Trophoblast cell (in vitro differentiated cells and primary cell): Measurements from ENCODE around the gene NUFIP1.
"Not testable (repeated sequence)": the region's sequence is repeated elsewhere in the genome, so short reads cannot be mapped to it uniquely, and the experiment has no call there.

Experiments
- DNase-seq, 2 donors: peaks; one replicate each; pipeline ENCODE4 v3.0.0-alpha.2; 2016
- H2AFZ ChIP-seq: 2 replicates; pipeline ENCODE4 v1.6.1; 2013; ENCODE audit warnings: low read length, moderate library complexity, mild to moderate bottlenecking; ENCODE audit not compliant: insufficient read depth, poor library complexity
- H2AK5ac ChIP-seq: 2 replicates; pipeline ENCODE4 v1.6.1; 2013; ENCODE audit warnings: mild to moderate bottlenecking, low read length
- H2BK120ac ChIP-seq: 2 replicates; pipeline ENCODE4 v1.6.1; 2013; ENCODE audit warnings: low read length, mild to moderate bottlenecking, moderate library complexity; ENCODE audit not compliant: insufficient read depth, poor library complexity
- H2BK12ac ChIP-seq: 2 replicates; pipeline ENCODE4 v1.6.1; 2013; ENCODE audit warnings: mild to moderate bottlenecking, low read length, moderate library complexity
- H2BK5ac ChIP-seq: 2 replicates; pipeline ENCODE4 v1.6.1; 2013; ENCODE audit warnings: low read length, low read depth, moderate library complexity, mild to moderate bottlenecking; ENCODE audit not compliant: poor library complexity
- H3K14ac ChIP-seq: 2 replicates; pipeline ENCODE4 v1.6.1; 2013; ENCODE audit warnings: mild to moderate bottlenecking, low read length
- H3K18ac ChIP-seq: 2 replicates; pipeline ENCODE4 v1.6.1; 2013; ENCODE audit warnings: mild to moderate bottlenecking, low read length
- H3K23ac ChIP-seq: 2 replicates; pipeline ENCODE4 v1.6.1; 2013; ENCODE audit warnings: low read length
- H3K27ac ChIP-seq: 2 replicates; pipeline ENCODE4 v1.5.1; 2013; ENCODE audit warnings: low read depth, mild to moderate bottlenecking, inconsistent platforms, low read length, moderate library complexity
- H3K27me3 ChIP-seq: 2 replicates; pipeline ENCODE4 v1.6.1; 2013; ENCODE audit warnings: inconsistent platforms, mild to moderate bottlenecking, low read length, moderate library complexity; ENCODE audit not compliant: insufficient read depth
- H3K36me3 ChIP-seq, 2 experiments: 1 replicate in 1 of 2; 2 replicates in 1 of 2; pipeline ENCODE4 v1.6.1; 2013; ENCODE audit warnings: low read length in 2 of 2, mild to moderate bottlenecking in 2 of 2, moderate library complexity in 1 of 2; ENCODE audit not compliant: insufficient read depth in 2 of 2, control insufficient read depth in 1 of 2
- H3K4ac ChIP-seq: 2 replicates; pipeline ENCODE4 v1.6.1; 2013; ENCODE audit warnings: low read depth, mild to moderate bottlenecking, low read length, moderate library complexity
- H3K4me1 ChIP-seq, 2 experiments: 1 replicate in 1 of 2; 2 replicates in 1 of 2; pipeline ENCODE4 v1.6.1; 2013; ENCODE audit warnings: low read length in 2 of 2, mild to moderate bottlenecking in 2 of 2, moderate library complexity in 1 of 2; ENCODE audit not compliant: insufficient read depth in 2 of 2, control insufficient read depth in 1 of 2
- H3K4me2 ChIP-seq: 2 replicates; pipeline ENCODE4 v1.6.1; 2013; ENCODE audit warnings: inconsistent platforms, mild to moderate bottlenecking, low read length, moderate library complexity
- H3K4me3 ChIP-seq: 2 replicates; pipeline ENCODE4 v1.5.1; 2013; ENCODE audit warnings: mild to moderate bottlenecking, low read depth, low read length, inconsistent platforms
- H3K79me1 ChIP-seq: one replicate; pipeline ENCODE4 v1.6.1; 2013; ENCODE audit warnings: low read length
- H3K79me2 ChIP-seq: 2 replicates; pipeline ENCODE4 v1.6.1; 2013; ENCODE audit warnings: low read length, mild to moderate bottlenecking; ENCODE audit not compliant: control insufficient read depth, insufficient read depth, poor library complexity
- H3K9ac ChIP-seq: 2 replicates; pipeline ENCODE4 v1.6.1; 2013; ENCODE audit warnings: mild to moderate bottlenecking, low read length
- H3K9me3 ChIP-seq: 2 replicates; pipeline ENCODE4 v1.6.1; 2013; ENCODE audit warnings: low read depth, mild to moderate bottlenecking, control low read depth, inconsistent platforms, low read length; ENCODE audit not compliant: insufficient read depth
- H4K12ac ChIP-seq: 2 replicates; pipeline ENCODE4 v1.6.1; 2013; ENCODE audit warnings: low read depth, mild to moderate bottlenecking, low read length, moderate library complexity
- H4K8ac ChIP-seq: 2 replicates; pipeline ENCODE4 v1.6.1; 2013; ENCODE audit warnings: low read depth, mild to moderate bottlenecking, low read length, moderate library complexity
- H4K91ac ChIP-seq: one replicate; pipeline ENCODE4 v1.6.1; 2013; ENCODE audit warnings: low read depth, mild to moderate bottlenecking, low read length, moderate library complexity
- WGBS: extraction: QIAGEN DNeasy Blood & Tissue Kit; methylation state at CpG from one replicate; pipeline ENCODE4 v1.1.7; 2013; ENCODE audit warnings: missing lambda C conversion rate; ENCODE audit not compliant: insufficient read length, insufficient coverage; ENCODE audit errors: extremely low coverage; 5-methylcytosine and 5-hydroxymethylcytosine counted together

Gene NUFIP1

DNA sequence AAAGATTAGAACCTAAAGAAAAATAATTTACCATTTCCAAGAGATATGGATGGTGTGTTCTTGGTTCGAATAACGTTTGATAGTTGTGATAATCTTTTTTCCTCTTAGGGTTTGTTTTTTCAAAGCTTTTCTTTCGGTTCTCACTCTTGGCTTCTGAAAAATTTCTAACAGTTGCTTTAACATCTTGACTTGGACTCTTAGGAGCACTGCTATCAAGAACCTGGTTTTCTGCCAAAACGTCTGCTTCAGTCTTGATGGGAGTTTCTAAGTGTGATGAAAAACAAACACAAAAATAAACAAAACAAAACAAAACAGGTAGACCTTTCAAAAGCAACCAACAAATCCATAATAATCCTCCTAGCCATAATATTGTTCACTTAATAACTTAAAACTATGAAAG lies 45.9 kb downstream of the NUFIP1 start:
- not testable (repeated sequence) for H3K4me3 ChIP-seq, H3K4me2 ChIP-seq, H3K79me1 ChIP-seq, H2AFZ ChIP-seq, H2BK12ac ChIP-seq, H3K27me3 ChIP-seq, H3K18ac ChIP-seq, H3K27ac ChIP-seq, H2BK120ac ChIP-seq, H4K91ac ChIP-seq, DNase-seq, H3K23ac ChIP-seq, H3K9ac ChIP-seq, H3K79me2 ChIP-seq, H3K36me3 ChIP-seq, H3K4me1 ChIP-seq, H4K12ac ChIP-seq, H3K4ac ChIP-seq, H2BK5ac ChIP-seq, H2AK5ac ChIP-seq, H3K14ac ChIP-seq, H3K9me3 ChIP-seq, H4K8ac ChIP-seq
- no CpG with 5 or more reads among the region's 4 CpGs for WGBS

GRCh38 chr13:44938854-44939253 lies 50.4 kb downstream of the NUFIP1 start:
- no peaks in the 10 kb centered on the region for H3K27me3 ChIP-seq
- H3K79me1 ChIP-seq: no peaks in the 10 kb centered on the region
- no peak overlapping the region for H4K8ac ChIP-seq
- H3K9me3 ChIP-seq: no peaks in the 10 kb centered on the region
- no peak overlapping the region for H3K4me2 ChIP-seq
- H3K23ac ChIP-seq: no peak overlapping the region
- no peak overlapping the region for H3K9ac ChIP-seq
- no peak overlapping the region for H3K14ac ChIP-seq
- H3K4ac ChIP-seq: no peak overlapping the region
- no peak overlapping the region for H3K27ac ChIP-seq
- no CpG with 5 or more reads among the region's 2 CpGs for WGBS
- no peak overlapping the region for H4K91ac ChIP-seq
- no peak overlapping the region for H3K18ac ChIP-seq
- H3K36me3 ChIP-seq: peaks cover 0 to 2% of the 10 kb centered on the region in 2 experiments
- H2BK12ac ChIP-seq: no peak overlapping the region
- no peak overlapping the region for H2AFZ ChIP-seq
- no peak overlapping the region for H4K12ac ChIP-seq
- H3K79me2 ChIP-seq: no peaks in the 10 kb centered on the region
- H2AK5ac ChIP-seq: no peak overlapping the region
- no peaks in the 10 kb centered on the region for H3K4me1 ChIP-seq
- no peak overlapping the region for H2BK5ac ChIP-seq
- DNase-seq: no peak
- no peak overlapping the region for H2BK120ac ChIP-seq
- no peak overlapping the region for H3K4me3 ChIP-seq

DNA sequence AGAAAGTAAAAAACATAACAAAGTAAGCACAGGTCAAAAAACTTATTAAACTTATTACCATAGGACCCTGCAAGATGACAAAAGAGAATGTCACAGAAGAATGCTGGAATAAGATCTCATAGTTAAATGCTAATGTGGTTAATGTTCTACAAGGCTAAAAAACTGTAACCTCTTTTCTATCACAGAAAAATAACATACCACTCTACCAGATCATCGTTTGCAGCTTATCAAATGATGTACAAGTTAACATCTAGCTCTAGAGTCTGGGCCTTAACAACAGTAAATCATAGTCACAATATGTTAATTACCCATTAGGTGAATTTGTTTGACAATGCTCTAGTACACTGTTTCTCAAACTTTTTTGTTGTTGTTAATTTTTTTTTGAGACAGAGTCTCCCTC lies 53.0 kb downstream of the NUFIP1 start:
- Histone ChIP-seq H3K23ac (no peak overlapping the region), H2BK12ac (no peak overlapping the region), H3K18ac (no peak overlapping the region), H3K4me1 (peaks cover 0 to 5% of the 10 kb centered on the region in 2 experiments), H3K4me3 (no peak overlapping the region), H3K79me1 (no peaks in the 10 kb centered on the region), H3K14ac (no peak overlapping the region), H3K9me3 (no peaks in the 10 kb centered on the region), H2AFZ (no peak overlapping the region), H3K27me3 (no peaks in the 10 kb centered on the region), H3K79me2 (no peaks in the 10 kb centered on the region), H3K9ac (no peak overlapping the region), H2AK5ac (no peak overlapping the region), H3K27ac (no peak overlapping the region), H3K4me2 (no peak overlapping the region), H2BK120ac (no peak overlapping the region), H2BK5ac (no peak overlapping the region), H3K4ac (no peak overlapping the region), H3K36me3 (no peaks in the 10 kb centered on the region), H4K8ac (no peak overlapping the region), H4K91ac (no peak overlapping the region), H4K12ac (no peak overlapping the region)
- no CpG with 5 or more reads among the region's 1 CpG for WGBS
- no peak for DNase-seq

- no peak overlapping the region for H3K4me3 ChIP-seq
- no peak overlapping the region for H3K23ac ChIP-seq
- H3K79me2 ChIP-seq: no peaks in the 10 kb centered on the region
- no peaks in the 10 kb centered on the region for H3K27me3 ChIP-seq
- H3K79me1 ChIP-seq: no peaks in the 10 kb centered on the region
- H3K36me3 ChIP-seq: no peaks in the 10 kb centered on the region
- H3K18ac ChIP-seq: no peak overlapping the region
- H4K91ac ChIP-seq: no peak overlapping the region
- H4K8ac ChIP-seq: no peak overlapping the region
- peaks cover 0 to 5% of the 10 kb centered on the region in 2 experiments for H3K4me1 ChIP-seq
- H3K4me2 ChIP-seq: no peak overlapping the region
- no peak overlapping the region for H3K4ac ChIP-seq
- no peak overlapping the region for H3K27ac ChIP-seq
- no peak overlapping the region for H2AK5ac ChIP-seq
- H2BK12ac ChIP-seq: no peak overlapping the region
- H3K9me3 ChIP-seq: no peaks in the 10 kb centered on the region
- H2BK5ac ChIP-seq: no peak overlapping the region
- H2BK120ac ChIP-seq: no peak overlapping the region
- WGBS: no CpG with 5 or more reads among the region's 1 CpG
- H2AFZ ChIP-seq: no peak overlapping the region
- no peak overlapping the region for H3K14ac ChIP-seq
- DNase-seq: peak in 1 of 2 donors; percentile 18
- no peak overlapping the region for H3K9ac ChIP-seq
- H4K12ac ChIP-seq: no peak overlapping the region
Observed at GRCh38 chr13:44934724-44935123, 54.5 kb downstream of the NUFIP1 start.
